IPS-20b (cell line): Measurements from ENCODE around the gene LAMA2.
"Not testable (repeated sequence)": the region's sequence is repeated elsewhere in the genome, so short reads cannot be mapped to it uniquely, and the experiment has no call there.

Experiments
- H3K27ac ChIP-seq: one replicate; pipeline ENCODE4 v1.5.1; 2013; ENCODE audit warnings: low read length
- H3K27me3 ChIP-seq: 2 replicates; pipeline ENCODE4 v1.6.1; 2013; ENCODE audit warnings: mild to moderate bottlenecking, low read length, inconsistent platforms; ENCODE audit not compliant: insufficient read depth
- H3K36me3 ChIP-seq: 2 replicates; pipeline ENCODE4 v1.6.1; 2013; ENCODE audit warnings: low read depth, mild to moderate bottlenecking, inconsistent platforms, low read length, moderate library complexity; ENCODE audit not compliant: insufficient read depth
- H3K4me1 ChIP-seq: 2 replicates; pipeline ENCODE4 v1.6.1; 2013; ENCODE audit warnings: mild to moderate bottlenecking, control low read depth, inconsistent platforms, low read length, moderate library complexity; ENCODE audit not compliant: insufficient read depth
- H3K4me3 ChIP-seq: 2 replicates; pipeline ENCODE4 v1.5.1; 2013; ENCODE audit warnings: mild to moderate bottlenecking, low read length, inconsistent platforms
- H3K9ac ChIP-seq: 2 replicates; pipeline ENCODE4 v1.6.1; 2013; ENCODE audit warnings: low read depth, mild to moderate bottlenecking, inconsistent platforms, low read length, moderate library complexity
- H3K9me3 ChIP-seq: 2 replicates; pipeline ENCODE4 v1.6.1; 2013; ENCODE audit warnings: mild to moderate bottlenecking, low read depth, low read length, inconsistent platforms; ENCODE audit not compliant: insufficient read depth

The LAMA2 gene

DNA sequence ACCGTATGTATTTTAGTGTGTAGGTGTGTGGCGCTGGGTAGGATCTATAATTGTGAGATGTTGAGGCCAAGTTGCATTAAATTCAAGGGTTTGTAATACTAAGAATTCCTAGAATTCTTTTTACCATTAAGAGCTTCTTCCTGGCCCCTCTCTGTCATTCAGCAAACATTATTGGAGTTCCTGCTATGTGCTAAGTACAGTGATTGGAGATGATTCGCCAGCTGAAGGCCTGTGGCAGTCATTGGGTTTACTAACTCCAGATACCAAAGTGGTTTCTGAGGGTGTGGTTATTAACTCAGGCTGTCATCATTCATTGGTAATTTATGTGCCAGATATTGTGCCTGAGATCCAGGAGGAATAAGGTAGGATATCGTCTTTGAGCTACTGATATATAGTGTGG is 167.1 kb downstream of the LAMA2 start:
- H3K27me3 ChIP-seq = no peaks in the 10 kb centered on the region
- H3K27ac ChIP-seq = no peak overlapping the region
- no peaks in the 10 kb centered on the region for H3K36me3 ChIP-seq
- H3K4me3 ChIP-seq = no peak overlapping the region
- no peaks in the 10 kb centered on the region for H3K9me3 ChIP-seq
- H3K4me1 ChIP-seq = no peaks in the 10 kb centered on the region
- no peak overlapping the region for H3K9ac ChIP-seq

DNA sequence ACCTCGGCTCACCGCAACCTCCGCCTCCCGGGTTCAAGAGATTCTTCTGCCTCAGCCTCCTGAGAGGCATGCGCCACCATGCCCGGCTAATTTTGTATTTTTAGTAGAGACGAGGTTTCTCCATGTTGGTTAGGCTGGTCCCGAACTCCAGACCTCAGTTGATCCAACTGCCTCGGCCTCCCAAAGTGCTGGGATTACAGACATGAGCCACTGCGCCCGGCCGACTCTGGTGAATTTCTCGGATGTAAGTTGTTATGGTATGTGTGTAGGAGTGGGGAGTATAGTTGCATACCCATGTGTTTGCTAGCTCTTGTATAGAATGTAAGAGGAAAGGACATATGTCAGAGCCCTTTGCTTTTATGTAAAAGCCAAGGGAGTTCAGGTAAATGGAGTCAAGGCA is 170.2 kb downstream of the LAMA2 start:
- not testable (repeated sequence) for H3K4me3 ChIP-seq, H3K27me3 ChIP-seq, H3K9ac ChIP-seq, H3K27ac ChIP-seq, H3K36me3 ChIP-seq, H3K4me1 ChIP-seq, H3K9me3 ChIP-seq

DNA sequence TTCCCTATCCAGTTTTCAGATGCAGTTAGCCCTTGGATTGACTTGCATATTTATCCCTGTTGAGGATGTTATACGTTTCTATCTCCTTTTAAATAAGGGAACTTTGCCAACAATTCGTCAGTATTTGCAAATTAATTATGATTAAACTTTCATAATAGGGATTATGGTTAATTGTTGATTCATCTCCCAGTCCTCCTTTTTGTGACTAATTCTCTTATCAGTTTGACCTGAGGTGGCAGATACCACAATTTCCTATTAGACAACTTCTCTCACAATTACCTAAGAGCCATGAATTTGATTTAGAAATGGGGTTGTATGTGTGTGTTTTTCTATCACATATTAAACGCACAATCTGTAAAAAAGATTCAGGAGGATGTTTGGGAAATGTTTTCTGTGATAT is 172.9 kb downstream of the LAMA2 start:
- no peak overlapping the region for H3K4me3 ChIP-seq
- no peaks in the 10 kb centered on the region for H3K4me1 ChIP-seq
- no peaks in the 10 kb centered on the region for H3K27me3 ChIP-seq
- no peaks in the 10 kb centered on the region for H3K9me3 ChIP-seq
- H3K36me3 ChIP-seq = no peaks in the 10 kb centered on the region
- H3K27ac ChIP-seq = no peak overlapping the region
- H3K9ac ChIP-seq = no peak overlapping the region

DNA sequence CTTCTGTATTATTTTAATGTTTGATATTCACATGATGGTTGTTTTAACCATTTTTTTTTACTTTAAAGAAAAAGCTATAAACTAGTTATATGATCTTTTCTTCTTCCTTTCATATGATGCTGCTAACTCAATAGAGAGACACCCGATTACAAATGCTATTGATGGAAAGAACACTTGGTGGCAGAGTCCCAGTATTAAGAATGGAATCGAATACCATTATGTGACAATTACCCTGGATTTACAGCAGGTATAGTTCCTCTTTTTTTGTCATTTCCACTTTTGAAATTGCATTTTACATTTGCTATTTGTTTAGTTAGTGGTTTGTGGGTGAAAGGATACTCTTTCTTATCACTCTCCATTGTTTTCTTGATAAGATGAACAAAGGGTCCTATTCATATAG is 176.7 kb downstream of the LAMA2 start:
- H3K4me3 ChIP-seq = no peak overlapping the region
- no peak overlapping the region for H3K9ac ChIP-seq
- H3K4me1 ChIP-seq = no peaks in the 10 kb centered on the region
- no peaks in the 10 kb centered on the region for H3K36me3 ChIP-seq
- no peak overlapping the region for H3K27ac ChIP-seq
- H3K9me3 ChIP-seq = no peaks in the 10 kb centered on the region
- H3K27me3 ChIP-seq = no peaks in the 10 kb centered on the region

DNA sequence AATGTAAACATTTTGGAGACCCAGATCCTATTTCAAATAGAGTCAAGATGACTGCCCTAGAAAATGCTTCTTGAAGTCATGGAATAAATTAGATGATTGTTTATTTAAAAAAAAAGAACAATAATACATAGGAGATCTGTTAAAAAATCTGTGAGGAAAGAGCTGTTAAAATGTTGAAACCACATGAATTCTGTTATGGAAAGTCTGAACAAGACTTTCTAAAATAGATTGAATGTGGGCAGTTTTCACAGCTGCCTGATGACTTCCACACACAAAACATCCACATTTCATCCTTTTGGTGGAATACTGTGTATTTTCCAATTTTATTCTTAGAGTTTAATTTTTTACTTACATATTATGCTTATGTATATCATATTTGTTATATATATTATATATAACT is 186.1 kb downstream of the LAMA2 start:
- no peaks in the 10 kb centered on the region for H3K27me3 ChIP-seq
- H3K9ac ChIP-seq = no peak overlapping the region
- no peaks in the 10 kb centered on the region for H3K4me1 ChIP-seq
- no peaks in the 10 kb centered on the region for H3K9me3 ChIP-seq
- H3K27ac ChIP-seq = no peak overlapping the region
- no peak overlapping the region for H3K4me3 ChIP-seq
- no peaks in the 10 kb centered on the region for H3K36me3 ChIP-seq

DNA sequence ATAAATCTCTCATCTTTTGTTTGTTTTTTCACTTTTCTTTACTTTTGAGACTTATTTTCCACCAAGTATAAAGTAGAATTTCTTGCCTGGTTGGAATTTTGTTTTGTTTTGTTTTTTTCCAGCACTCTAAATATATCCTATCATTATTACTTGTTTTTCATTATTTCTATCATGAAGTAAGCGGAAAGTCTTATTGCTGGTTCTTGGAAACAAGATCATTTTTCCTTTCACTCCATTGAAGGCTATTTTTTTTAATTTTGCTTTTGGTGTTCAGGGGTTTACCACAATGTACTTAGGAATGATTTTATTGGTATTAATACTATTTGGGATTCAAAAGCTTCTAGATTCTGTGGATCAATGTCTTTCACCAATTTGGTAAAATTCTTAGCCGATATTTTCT is 190.1 kb downstream of the LAMA2 start:
- Histone ChIP-seq H3K27me3 (no peaks in the 10 kb centered on the region), H3K27ac (no peak overlapping the region), H3K4me3 (no peak overlapping the region), H3K4me1 (no peaks in the 10 kb centered on the region), H3K9me3 (no peaks in the 10 kb centered on the region), H3K9ac (no peak overlapping the region), H3K36me3 (no peaks in the 10 kb centered on the region)

DNA sequence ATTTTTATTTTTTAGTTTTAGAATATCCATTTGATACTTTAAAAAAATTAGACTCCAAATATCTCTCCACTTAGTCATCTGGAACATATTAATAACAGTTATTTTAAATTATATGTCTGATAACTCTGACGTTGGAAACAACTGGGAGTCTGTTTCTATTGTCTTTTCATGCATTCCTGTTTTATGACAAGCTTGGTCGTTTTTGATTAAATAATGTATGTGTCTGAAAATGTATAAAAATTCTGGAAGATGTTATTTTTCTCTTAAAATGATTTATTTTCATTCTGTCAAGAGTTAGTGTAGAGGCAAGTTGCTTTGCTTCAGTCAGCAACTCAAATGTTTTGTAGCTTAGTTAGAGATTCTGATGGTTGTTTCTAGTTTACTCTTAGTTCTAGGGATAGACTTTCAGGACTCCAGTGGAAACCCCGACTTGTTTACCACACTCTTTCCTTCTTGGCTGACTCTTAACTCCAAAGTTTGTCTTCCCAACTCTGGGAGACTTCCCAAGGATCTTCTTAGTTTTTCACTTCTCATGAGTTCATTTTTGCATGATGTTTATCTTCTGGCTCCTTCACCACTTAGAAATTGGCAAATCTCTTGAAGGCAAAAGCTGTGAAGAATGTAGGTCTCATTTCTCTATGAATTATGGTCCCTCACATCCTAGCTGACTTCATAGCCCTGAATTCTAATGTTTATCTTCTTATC is 190.9 kb downstream of the LAMA2 start:
- Histone ChIP-seq H3K4me3 (no peak overlapping the region), H3K36me3 (no peaks in the 10 kb centered on the region), H3K9ac (no peak overlapping the region), H3K27ac (no peak overlapping the region), H3K4me1 (no peaks in the 10 kb centered on the region), H3K9me3 (no peaks in the 10 kb centered on the region), H3K27me3 (no peaks in the 10 kb centered on the region)

DNA sequence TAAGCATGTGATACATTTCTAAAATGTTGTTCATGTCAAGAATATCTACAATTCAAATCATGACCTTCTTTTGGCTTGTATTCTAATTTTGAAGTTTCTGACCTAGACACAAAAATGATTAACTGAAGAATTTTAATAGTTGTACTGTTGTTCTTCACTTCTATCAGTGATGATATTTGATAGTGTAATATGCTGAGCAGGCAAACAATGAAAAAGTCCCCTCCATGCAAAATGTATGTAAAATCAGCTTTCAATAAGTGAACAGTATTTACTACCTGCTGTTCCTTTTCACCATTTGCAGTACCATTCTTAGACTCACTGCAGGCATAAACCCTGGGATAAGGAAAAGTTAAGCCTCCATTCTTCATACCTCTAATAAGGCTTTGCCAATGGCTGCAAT is 201.5 kb downstream of the LAMA2 start:
- H3K27ac ChIP-seq = no peak overlapping the region
- H3K9ac ChIP-seq = no peak overlapping the region
- no peaks in the 10 kb centered on the region for H3K4me1 ChIP-seq
- H3K27me3 ChIP-seq = no peaks in the 10 kb centered on the region
- H3K9me3 ChIP-seq = 0 out of 2 replicates have a peak, but pooled peaks cover 5% of the 10 kb centered on the region
- H3K4me3 ChIP-seq = no peak overlapping the region
- H3K36me3 ChIP-seq = no peaks in the 10 kb centered on the region

DNA sequence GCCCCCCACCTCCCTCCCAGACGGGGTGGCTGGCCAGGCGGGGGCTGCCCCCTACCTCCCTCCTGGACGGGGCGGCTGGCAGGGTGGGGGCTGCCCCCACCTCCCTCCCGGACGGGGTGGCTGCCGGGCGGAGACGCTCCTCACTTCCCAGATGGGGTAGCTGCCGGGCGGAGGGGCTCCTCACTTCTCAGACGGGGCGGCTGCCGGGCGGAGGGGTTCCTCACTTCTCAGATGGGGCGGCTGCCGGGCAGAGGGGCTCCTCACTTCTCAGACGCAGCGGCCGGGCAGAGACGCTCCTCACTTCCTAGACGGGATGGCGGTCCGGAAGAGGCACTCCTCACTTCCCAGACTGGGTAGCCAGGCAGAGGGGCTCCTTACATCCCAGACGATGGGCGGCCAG is 205.5 kb downstream of the LAMA2 start:
- H3K9me3 ChIP-seq = not testable (repeated sequence)

DNA sequence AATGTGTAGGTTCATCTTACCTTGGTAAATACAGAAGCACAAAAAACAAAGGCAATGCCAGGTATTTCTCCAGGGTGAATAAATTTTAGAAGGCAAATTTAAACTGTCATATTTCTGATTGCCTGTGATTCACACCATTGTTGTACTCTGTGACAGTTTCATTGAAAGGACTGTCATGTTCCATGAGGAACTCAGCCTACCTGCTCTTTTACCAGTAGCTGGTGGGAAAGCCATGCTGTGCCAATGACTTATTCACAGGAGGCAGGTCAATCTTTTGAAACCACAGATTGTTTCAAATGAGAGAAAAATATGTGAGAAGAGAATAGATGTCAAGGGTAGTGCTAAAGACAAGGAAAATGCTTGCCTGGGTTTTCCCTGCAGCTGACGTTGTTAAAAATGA is 206.4 kb downstream of the LAMA2 start:
- no peaks in the 10 kb centered on the region for H3K4me1 ChIP-seq

More for the DNA sequence above, 205.5 kb downstream of the LAMA2 start:
- not testable (repeated sequence) for H3K4me3 ChIP-seq, H3K27ac ChIP-seq, H3K4me1 ChIP-seq, H3K27me3 ChIP-seq, H3K9ac ChIP-seq, H3K36me3 ChIP-seq

DNA sequence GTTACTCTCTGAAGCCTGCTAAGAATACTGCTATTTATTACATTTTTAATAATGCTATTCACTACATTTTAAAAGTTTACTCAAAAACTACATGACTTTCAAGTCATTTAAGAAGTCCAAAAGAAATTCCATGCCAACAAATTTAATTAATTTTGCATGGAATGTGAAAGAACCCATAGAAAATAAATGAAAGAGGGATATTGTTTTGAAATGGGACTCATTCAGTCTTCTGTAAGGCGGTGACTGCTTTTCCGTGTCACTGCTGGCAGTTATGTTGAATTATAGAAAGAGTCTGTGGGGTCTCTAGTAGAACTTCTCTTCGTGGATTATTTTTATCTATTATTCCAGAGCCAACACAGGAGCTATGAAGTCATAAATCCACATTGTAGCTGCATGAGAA is 211.2 kb downstream of the LAMA2 start:
- peaks cover 4% of the 10 kb centered on the region; the same call in 1 of the 2 replicates for H3K4me1 ChIP-seq
- H3K9ac ChIP-seq = no peak overlapping the region
- no peaks in the 10 kb centered on the region for H3K36me3 ChIP-seq
- H3K27ac ChIP-seq = no peak overlapping the region
- 0 out of 2 replicates have a peak, but pooled peaks cover 2% of the 10 kb centered on the region for H3K9me3 ChIP-seq
- no peak overlapping the region for H3K4me3 ChIP-seq
- H3K27me3 ChIP-seq = no peaks in the 10 kb centered on the region

More for the DNA sequence above, 206.4 kb downstream of the LAMA2 start:
- Histone ChIP-seq H3K9me3 (0 out of 2 replicates have a peak, but pooled peaks cover 5% of the 10 kb centered on the region), H3K36me3 (no peaks in the 10 kb centered on the region), H3K9ac (no peak overlapping the region), H3K27me3 (no peaks in the 10 kb centered on the region), H3K27ac (no peak overlapping the region), H3K4me3 (no peak overlapping the region)

DNA sequence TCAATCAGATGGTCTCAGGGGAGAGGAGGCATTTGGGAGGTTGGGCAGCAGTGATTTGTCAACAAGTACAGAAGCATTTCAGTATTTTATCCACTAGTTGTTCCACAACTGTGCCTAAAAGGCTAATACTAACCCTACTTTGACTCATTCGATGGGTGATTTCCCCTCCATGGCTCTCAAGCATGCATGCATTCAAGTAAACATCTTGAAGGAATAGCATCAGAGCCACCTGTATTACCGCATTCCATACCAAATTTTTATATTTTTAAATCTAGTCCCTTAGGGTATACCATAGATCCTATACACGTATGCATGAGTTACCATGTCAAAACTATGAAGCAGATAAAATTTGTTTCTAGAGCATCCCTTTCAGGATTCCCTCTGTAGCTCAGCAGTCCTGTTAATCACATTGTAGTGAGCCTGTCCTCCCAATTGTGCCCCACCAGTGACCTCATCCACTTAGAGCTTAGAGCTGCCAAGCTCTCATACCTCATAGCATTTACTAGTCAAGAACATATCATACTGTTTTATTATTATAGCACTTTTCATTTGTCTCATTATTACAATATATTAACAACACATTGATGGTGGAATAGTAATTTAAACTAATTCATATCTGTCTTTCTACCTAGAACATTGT is 213.8 kb downstream of the LAMA2 start:
- Histone ChIP-seq H3K27ac (no peak overlapping the region), H3K9me3 (no peaks in the 10 kb centered on the region), H3K4me3 (no peak overlapping the region), H3K9ac (no peak overlapping the region), H3K36me3 (no peaks in the 10 kb centered on the region), H3K4me1 (peaks cover 4% of the 10 kb centered on the region; the same call in 1 of the 2 replicates), H3K27me3 (no peaks in the 10 kb centered on the region)
